HG02759 (cell line): ENCODE results near the gene ACAN.
A peak's percentile ranks its signal among the peaks of the same experiment; 100 is the strongest.

Experiments used
- ATAC-seq: cut with Tn5 transposase; IDR thresholded peaks from one replicate; pipeline ENCODE4 v1.9.1; 2021; ENCODE audit warnings: mild to moderate bottlenecking, moderate library complexity; ENCODE audit not compliant: unreplicated experiment

The ACAN gene

GRCh38 chr15:88876573-88876972, 73.3 kb downstream of the ACAN start:
- ATAC-seq = no peak

DNA sequence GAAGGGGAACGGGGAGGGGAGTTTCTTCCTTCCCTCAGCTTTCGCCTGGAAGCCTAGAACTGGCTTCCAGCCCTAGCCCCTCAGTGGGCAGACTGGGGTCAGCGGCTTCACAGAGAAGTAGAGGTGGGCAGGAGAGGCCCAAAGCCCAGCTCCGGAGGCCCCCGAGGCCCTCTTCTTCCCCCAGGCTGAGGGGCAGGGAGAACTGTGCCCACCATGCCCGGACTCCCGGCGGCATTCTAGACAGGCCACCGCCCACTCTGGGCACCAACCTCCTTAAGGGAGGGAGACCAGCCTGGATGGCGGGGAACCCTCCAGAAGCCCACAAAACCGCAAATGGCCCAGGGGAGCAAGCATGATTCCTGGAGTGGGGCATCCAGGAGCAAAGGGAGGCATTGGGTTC, 74.2 kb downstream of the ACAN start:
- no peak for ATAC-seq

- ATAC-seq = no peak
Observed at GRCh38 chr15:88877906-88878305, 74.7 kb downstream of the ACAN start.

DNA sequence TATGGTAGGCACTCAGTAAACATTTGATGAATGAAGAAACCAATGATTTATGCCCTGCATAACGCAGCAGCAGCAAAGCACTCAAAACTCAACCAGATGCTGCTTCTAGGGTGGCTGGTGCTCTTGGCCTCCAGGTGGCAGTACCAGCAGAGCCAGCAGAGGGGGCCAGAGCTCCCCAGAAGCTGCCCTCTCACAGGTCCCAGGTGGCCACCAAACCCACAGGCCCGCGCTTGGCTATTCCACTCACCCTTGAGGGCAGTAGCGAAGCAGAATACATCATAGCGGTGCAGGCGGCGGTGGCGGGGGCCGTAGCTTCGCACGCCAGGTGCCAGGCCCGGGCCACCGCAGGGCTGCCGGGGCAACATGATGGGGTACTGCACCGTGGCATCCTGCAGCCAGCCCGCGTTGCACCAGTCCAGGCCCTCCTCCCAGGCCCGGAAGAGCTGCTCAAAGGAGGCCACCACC, 75.5 kb downstream of the ACAN start:
- peak; percentile 63 for ATAC-seq

DNA sequence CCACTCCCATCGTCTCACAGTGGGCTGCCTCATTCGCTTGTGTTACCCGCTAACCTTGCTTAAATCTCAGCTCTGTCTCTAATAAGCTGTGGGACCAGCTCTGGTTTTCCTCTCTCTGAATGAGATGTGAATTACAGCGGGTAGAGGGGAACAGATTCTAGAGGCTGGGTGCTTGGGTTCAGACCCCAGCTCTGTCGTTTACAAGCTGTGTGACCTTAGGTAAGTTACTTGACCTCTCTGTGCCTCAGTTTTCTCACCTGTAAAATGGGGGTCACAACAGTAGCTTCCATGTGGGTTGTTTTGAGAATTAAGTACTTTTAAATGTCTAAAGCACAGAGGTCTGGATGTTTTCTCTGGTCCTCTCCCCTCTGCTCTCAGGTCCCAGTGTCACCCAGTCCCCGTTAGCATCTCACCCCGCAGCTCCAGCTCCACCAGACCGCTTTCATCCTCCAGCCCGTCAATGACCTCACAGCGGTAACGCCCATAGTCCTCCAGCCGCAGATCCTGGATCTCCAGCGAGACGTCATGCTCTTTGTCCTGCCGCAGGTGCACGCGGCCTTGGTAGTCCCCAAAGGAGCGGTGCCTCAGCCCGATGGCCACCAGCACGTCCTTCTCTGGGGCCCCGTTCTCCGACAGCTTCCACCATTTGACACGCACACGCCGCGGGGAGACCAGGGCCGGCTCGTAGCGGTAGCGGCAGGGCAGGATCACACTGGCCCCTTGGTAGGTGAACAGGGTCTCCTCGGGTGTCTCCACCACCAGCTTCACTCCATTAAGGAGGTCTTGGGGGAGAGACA, 77.9 kb downstream of the ACAN start:
- ATAC-seq = no peak

GRCh38 chr15:88881775-88882174, 78.5 kb downstream of the ACAN start:
- no peak for ATAC-seq

GRCh38 chr15:88882785-88883184, 79.5 kb downstream of the ACAN start:
- ATAC-seq = no peak

DNA sequence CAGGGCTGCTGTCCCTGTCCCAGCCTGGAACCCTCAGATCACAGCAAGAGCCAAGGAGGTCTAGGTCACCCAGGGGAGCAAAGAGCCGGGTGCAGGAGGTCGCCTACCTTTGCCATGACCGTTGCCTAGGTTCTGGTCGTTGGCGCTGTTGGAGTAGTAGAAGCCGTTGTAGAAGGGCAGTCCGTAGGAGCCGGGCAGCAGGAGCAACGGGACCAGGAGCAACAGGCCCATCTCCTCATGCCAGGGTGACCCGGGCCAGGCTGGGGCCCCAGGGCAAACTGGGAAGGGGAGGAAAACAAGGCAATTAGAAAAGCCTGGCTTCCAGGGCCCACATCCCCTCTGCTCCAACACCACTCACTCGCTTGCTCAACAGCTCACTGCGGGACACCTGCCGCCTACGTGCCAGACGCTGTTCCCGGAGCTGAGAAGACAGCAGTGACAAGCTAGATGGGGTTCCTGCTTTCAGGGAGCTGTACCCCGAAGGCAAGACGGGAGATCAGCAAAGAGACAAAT, 83.9 kb downstream of the ACAN start:
- ATAC-seq = no peak

DNA sequence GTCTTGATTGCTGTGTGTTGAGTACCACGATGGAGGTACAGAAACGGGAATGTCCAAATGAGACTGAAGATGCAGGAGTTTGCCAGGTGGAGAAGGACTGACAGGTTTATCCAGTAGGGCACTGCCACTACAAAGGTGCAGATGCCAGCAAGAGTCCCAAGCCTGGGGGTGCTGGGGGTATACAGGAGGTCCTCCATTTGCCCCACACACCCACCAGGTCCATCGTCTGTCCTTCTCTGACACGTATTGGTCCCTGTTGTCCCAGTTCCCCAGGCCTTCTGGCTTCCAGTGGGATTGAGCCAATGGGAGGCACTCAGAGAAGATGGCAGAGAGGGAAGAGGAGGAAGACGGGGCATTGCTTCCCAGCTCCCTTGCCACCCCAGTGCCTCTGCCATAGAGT, 85.5 kb downstream of the ACAN start:
- no peak for ATAC-seq

- no peak for ATAC-seq
Observed at GRCh38 chr15:88890495-88890894, 87.3 kb downstream of the ACAN start.

DNA sequence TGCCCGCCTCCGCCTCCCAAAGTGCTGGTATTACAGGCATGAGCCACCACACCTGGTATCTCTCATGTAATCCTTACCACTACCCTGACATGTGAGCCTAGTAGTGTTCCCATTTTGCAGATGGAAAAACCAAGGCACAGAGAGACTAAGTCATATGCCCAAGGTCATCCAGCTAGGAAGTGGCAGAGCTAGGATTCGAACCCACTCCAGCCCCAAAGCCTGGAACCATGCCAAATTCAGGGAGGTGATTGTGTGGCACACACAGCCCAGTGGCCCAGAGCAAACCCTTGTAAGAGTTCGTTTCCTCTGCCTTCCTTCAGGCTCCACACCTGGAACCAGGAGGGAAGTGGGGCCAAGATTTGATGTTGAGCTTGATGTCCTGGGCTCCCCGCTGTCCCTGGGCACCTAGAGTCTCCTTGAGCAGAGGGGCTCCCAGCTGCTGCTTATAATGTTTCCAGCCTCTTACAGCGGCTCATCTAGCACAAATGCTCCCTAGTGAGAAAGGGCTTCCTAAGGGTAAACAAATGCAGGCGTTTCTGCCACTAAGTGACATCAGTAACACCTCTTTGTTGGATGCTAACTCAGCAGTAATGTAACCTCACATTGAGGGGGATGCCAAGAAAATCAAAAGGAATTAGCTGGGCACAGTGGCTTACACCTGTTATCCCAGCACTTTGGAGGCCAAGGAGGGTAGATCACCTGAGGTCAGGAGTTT, 88.5 kb downstream of the ACAN start:
- ATAC-seq = no peak

DNA sequence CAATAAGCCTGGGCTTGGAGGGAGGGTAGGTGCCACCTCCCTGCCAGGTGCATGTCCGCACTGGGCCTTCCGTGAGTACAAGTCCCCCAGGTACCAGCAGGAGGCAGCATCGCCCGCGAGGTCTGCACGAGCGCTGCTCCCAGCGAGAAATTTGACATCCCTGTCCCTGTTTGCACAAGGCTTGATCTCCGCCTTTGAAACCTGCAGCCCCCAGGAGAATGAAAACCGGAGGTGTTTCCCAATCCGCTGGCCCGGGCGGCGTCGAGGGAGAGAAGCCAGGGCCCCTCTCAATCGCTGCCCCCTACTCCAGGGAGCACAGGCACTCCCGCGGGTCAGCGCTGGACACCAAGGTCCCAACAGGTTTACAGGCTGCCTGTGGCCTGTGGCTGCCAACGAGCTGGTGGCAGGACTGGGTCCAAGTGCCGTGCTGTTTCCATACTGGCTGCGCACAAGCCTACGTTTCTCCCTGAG, 91.1 kb downstream of the ACAN start:
- peak; percentile 63 for ATAC-seq

GRCh38 chr15:88894819-88895767, 91.9 kb downstream of the ACAN start, which contains the start of gene HAPLN3:
TSS of gene HAPLN3 (minus strand) at chr15:88895544. CDS start at chr15:88887298, 8,246 bp downstream.
- peak; percentile 65 for ATAC-seq

DNA sequence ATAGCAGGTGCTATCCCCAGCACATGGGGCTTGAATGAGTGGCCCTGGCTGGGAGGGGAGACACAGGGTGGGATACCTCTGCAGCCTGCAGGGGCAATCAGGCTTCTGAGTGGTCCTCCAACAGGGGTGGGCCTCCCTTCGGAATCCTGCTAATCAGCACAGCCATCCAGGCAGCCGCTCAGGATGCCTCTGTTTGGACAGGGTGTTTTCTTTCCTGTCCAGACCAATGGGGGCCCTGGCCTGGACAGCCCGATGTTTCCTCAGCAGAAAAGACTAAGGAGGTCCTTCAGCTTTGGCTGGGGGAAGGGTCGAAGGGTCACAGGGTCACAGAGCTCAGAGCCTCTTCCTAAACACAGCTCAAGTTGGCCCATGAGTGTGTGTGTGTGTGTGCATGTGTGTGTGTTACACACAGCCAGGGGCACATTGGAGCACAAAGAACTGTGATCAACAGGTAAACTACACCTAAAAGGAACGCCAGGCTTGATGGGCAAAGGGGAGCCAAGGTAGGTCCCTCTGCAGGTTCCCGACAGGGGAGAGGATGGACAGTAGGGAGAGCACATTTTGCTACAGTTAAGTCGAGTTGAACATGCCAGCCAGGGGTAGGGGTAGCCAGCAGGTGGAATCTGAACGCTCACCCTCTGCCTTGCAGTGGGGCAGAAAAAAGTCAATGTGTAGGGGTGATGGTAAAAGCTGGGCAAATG, 93.2 kb downstream of the ACAN start:
- no peak for ATAC-seq

- no peak for ATAC-seq
Observed at GRCh38 chr15:88897142-88897455, 93.9 kb downstream of the ACAN start.

GRCh38 chr15:88897456-88898194, 94.4 kb downstream of the ACAN start:
- no peak for ATAC-seq

GRCh38 chr15:88898736-88899135, 95.5 kb downstream of the ACAN start:
- ATAC-seq = no peak

- ATAC-seq = no peak
Observed at GRCh38 chr15:88899251-88899650, 96.0 kb downstream of the ACAN start.

DNA sequence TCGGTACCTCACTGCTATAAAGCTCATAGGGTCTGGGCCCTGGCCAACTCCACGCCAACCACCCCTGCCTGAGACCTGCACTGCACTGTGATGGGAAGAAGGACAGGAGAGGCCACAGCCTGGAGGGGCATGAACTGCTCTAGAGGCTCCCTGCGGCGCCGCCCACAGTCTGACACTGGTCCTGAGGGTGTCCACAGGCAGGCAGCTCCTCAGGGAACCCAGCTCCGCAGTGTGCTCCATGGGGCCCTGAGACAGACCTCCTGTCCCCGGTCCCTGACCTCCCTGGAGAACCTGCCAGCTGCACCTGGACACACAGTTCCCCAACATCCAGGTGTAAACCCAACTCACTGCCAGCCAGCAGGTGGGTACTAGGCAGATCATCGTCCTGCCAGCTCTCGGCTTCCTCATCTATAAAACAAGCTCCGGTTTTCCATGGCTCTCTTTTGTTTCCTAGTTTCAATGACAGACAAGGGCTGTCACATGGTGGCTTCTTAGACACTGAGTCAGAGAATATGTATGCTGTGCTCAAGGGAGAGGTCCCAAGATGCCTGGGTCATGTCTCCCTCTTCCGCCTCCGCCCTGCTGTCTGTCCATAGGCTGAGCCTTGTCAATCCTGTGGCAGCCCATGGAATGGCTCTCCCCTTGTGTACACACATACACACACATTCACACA, 97.2 kb downstream of the ACAN start:
- no peak for ATAC-seq
